Activated T-cell treated with anti-CD3 and anti-CD28 coated beads for 1 hour (primary cell): ENCODE results near the gene DIP2A.
"Not testable (repeated sequence)": the region's sequence is repeated elsewhere in the genome, so short reads cannot be mapped to it uniquely, and the experiment has no call there.

Experiments
- DNase-seq: peaks from one replicate; pipeline ENCODE4 v3.0.0-alpha.2; 2020; ENCODE audit warnings: low read depth

The DIP2A gene

DNA sequence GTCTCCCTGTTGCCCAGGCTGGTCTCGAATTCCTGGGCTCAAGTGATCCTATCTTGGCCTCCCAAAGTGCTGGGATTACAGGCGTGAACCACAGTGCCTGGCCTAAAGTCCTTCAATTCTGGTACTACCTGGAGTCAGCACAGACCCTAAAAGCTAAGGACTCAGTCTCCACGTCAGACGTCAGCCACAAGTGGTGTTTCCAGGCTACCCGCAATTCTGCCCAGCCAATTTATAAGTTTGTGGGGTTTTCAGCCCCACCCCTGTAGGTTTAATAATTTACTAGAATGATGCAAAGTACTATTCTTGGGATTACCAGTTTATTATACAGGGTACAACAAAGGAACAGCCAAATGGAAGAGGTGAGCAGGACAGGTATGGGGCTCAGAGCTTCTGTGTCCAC is 10.6 kb upstream of the DIP2A start:
- no peak for DNase-seq

DNA sequence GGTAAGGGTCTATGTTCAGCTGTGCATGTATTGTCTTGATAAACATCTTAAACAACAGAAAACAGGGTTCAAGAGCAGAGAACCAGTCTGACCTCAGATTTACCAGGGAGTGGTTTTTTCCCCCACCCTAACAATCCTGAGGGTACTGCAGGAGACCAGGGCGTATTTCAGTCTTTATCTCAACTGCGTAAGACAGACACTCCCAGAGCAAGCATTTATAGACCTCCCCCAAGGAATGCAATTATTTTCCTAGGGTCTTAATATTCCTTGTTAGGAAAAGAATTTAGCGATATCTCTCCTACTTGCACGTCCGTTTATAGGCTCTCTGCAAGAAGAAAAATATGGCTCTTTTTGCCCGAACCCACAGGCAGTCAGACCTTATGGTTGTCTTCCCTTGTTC is 9.8 kb upstream of the DIP2A start:
- DNase-seq: not testable (repeated sequence)

DNA sequence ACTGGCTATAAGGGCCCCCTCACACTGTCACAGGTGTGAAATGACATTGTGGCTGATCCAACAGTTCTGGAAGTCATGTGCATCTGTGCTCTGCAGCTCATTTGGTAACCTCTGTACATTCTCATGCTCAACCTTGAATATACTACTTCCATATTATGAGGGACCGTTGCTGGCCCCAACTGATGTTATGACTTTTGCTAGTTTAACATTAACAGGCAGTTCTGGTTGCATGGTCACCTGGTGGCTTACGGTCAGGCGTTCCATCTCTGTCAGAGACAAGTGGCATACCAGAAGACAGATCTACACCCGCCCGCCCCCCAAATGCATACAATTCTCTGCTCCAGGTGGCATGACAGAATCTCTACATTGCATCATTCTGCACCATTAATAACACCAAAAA is 6.0 kb upstream of the DIP2A start:
- no peak for DNase-seq

DNA sequence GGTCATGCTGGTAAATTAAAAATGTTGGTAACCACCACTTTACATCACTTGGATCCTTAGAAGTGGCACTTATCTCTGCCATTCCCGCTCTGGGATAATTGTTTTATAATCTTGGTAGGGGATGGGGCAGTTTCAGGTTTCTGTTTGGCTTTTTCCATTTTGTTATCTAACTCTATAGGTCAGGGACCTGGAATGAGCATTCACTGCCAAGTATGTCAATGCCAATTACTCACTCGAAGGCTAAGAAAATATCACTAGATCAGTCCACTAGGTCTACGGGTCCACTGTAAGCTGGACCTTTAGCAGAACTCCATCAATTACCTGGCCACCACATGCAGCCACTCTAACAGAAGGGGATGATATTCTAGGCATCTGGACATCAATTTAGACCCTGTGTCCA is 4.5 kb upstream of the DIP2A start:
- DNase-seq: no peak

DNA sequence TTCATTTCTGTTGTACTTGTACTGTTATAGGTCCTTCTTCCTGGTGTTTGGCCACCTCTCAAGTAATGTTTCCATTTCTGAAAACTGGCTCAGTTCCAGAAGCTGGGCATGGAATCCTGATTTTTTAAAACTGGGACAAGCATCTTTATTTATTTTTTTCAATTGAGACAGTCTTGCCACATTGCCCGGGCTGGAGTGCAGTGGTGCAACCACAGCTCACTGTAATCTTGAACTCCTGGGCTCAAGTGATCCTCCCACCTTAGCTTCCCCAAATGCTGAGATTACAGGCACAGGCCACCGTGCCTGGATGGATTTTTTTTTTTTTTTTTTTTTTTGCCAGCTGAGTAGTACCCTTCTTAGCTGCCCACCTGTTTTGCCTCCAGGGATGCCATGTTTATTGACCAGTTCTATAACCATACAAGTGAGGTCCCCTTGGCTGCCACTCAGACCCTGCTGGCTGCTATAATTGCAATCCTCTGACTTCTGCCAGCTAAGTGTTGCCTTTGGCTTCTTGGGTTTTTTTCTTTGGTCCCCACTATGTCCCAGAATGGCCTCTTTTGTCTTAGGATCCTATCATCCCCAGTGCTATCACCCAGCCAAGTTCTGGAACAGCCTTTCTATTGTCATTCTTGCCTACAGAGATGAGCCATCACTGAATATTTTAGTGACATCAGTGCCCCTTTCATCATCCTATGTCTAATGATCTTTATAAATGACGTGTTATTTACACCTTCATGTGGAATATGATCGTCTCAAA is 3.9 kb upstream of the DIP2A start:
- no peak for DNase-seq

DNA sequence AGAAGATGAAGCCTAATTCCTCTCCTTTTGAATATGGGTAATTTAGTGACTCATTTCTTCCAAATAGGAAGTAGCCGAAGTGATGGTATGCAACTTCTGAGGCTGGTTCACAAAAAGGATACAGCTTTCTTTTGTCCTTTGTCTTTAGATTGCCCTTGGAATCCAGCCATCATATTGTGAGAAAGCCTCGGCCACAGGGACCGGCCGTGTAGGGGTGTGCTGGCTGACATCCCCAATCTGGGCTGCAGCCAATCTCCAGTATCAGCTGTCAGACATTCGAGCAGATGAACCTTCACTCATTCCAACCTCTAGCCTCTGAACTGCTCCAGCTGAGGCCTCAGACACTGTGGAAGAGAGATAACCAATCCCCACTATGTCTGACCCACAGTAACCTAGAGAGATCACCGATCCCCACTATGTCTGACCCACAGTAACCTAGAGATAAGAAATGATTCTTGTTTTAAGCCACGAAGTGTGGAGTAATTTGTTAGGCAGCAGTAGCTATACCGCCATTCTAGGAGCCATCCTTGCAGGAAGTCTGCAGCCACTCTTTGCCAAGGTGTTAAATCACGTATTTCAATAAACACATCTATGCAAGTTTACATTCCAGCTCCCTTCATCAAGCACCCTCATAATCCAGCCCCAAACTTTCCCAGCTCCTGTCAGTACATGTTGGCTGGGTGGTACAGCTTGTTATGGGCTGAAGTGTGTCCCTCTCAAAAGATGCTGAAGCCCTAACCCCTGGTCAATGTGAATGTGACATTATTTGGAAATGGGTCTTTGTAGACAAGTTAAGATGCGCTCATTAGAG is 2.9 kb upstream of the DIP2A start:
- DNase-seq: no peak

DNA sequence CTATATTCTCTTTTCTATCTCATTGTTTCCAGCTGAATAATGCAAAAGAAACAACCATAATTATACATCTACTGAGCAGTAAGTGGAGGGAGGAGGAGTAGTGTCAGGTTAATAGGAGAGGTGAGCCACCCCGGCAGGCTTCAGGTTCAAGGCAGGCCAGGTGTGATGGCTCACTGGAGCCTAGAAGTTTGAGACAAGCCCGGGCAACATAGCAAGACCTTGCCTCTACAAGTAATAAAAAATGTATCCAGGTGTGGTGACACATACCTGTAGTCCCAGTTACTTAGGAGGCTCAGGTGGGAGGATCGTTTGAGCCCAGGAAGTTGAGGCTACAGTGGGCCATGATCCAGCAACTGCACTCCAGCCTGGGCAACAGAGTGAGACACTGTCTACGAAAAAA is 1.9 kb upstream of the DIP2A start:
- DNase-seq: no peak

DNA sequence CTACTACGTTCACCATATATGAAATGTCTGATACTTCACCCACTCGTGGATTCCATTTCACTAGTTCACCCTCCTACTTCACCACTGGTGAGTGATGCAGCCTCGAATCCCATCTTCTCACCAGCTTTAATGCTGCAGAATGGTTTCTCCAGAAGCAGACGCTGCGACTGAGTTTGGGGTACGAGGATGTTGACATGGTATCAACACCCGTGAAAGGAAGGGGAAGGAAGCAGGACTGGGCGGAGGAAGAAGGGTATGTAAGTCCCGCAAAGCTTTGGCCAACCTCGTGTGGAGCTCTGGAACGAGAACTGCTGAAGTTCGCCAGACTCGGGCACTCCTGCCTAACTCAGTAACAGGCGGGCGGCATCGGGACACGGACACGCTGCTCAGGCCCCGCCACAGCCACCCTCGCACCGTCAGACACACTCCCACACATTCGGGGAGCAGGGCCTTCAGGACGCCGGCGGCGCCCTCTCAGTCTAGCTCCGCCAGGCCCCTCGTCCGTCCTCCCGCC is 833 bp upstream of the DIP2A start:
- no peak for DNase-seq

DNA sequence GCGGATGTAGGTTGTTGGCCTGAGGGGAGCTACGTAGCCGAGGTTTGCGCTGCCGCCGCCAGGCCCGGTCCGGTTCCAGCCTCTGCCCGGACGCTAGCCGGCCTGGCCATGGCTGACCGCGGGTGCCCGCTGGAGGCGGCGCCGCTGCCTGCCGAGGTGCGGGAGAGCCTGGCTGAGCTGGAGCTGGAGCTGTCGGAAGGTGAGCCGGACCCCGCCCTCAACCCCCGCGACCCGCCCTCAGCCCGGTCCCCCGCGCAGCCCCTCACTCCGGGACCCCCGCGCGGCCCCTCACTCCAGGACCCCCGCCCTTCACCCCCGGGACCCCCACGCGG is 299 bp downstream of the DIP2A start:
- DNase-seq: no peak

DNA sequence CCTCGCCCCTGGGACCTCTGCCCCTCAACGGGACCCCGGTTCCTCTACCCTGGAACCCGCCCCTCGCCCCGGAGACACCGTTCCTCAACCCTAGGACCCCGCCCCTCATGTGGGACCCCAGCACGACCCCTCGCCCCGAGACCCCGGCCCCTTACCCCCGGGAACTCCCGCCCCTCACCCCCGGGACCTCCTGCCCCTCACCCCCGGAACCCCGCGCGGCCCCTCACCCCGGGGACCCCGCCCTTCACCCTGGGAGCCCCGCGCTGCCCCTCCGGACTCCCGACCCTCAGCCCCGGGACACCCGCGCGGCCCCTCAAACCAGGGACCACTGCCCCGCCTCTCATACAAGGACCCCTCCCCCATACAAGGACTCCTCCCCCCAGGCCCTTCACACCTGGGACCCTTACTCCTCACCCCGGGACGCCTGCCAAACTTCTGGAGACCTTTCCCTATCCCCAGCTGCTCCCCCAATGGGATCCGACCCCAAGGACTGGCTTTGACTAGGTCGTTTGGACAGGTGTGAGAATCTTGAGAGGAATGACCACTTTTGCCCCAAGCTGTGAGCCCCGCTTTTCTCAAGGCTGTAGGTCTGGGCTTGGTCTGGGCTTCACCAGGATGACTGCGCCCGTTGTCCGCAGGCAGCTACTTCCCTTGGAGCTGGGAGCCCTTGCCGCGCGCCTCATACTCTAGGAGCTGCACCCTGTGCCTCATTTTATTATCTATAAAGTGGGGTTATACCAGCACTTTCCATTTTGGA is 843 bp downstream of the DIP2A start:
- DNase-seq: no peak

DNA sequence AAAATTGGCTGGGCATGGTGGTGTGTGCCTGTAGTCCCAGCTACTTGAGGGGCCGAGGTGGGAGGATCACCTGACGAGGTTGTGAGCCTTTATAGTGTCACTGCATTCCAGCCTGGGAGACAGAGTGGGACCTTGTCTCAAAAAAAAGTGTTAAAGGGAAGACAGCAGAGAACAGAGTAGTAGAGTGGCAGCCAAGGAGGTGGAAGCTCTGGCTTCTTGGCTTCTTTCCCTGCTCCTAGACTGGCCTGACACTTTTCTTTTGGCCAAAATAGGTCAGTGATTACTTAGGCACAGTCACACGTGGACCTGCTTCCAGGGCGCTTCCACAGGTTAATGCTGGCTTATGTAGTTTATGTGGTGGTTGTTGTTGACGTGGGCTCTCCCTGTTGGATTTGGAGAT is 3.2 kb downstream of the DIP2A start:
- DNase-seq: no peak

DNA sequence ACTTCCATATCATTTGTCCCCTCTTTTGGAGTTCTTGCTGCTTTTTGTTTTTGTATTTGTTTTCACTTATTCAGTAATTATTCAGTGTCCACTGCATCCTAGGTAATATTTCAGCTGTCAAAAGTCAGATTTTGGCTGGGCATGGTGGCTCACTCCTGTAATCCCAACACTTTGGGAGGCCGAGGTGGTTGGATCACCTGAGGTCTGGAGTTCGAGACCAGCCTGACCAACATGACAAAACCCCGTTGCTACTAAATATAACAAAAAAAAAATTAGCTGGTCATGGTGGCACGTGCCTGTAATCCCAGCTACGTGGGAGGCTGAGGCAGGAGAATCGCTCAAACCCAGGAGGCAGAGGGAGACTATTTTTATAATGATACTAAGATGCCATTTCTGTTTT is 6.5 kb downstream of the DIP2A start:
- not testable (repeated sequence) for DNase-seq

DNA sequence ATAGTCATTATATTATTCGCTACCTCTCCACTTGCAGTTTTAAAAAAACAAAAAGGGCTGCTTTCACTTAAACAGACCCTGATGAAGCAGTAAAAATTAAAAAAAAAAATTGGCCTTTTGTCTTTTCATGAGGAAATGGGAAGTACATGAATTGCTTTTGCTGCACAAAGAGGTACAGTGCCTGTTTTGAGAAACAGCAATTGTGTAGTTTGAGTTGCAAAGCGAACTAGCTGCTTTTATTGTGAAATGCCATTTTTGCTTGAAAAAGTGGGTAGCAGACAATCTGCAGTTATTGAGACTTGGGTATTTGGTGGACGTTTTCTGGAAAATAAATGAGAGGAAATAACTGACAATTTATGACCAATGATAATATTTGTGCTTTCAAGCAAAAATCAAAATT is 7.0 kb downstream of the DIP2A start:
- DNase-seq: no peak

DNA sequence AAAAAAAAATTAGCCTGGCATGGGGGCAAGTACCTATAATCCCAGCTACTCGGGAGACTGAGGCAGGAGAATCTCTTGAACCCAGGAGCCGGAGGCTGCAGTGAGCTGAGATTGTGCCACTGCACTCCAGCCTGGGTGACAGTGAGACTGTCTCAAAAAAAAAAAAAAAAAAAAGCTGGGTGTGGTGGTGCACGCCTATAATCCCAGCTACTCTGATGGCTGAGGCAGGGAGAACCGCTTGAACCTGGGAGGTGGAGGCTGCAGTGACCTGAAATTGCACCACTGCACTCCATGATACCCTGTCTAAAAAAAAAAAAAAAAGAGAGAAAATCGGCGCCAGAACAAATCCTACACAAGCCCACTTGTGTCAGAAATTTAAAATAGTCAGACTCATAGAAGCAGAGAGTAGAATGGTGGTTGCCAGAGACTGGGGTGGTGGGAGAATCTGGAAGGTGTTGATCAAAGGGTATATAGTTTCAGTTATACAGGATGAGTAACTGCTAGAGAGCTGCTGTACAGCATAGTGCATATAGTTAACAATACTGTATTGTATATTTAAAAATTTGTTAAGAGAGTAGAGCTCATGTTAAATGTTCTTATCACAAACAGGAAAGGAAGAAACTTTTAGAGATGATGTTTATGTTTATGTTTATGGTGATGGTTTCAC is 9.6 kb downstream of the DIP2A start:
- DNase-seq: no peak

DNA sequence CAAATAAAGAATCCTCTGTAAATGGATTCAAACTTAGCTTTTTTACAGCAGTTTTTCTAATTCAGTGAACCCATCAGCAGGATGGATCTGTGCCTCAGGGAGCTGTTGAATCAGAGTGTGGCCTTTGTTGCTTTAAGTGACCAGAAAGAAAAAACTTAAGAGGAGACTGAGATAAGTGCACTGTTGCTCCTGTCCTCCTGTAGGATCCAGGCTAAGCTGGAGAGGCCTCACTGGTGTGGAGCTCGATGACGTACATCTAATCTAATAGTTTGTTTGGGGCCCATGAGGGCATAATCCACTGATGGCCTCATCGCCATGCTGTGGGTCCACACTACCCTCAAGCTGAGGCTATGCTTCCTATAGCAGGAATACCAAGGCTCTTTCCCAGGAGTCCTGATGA is 10.6 kb downstream of the DIP2A start:
- DNase-seq: no peak

DNA sequence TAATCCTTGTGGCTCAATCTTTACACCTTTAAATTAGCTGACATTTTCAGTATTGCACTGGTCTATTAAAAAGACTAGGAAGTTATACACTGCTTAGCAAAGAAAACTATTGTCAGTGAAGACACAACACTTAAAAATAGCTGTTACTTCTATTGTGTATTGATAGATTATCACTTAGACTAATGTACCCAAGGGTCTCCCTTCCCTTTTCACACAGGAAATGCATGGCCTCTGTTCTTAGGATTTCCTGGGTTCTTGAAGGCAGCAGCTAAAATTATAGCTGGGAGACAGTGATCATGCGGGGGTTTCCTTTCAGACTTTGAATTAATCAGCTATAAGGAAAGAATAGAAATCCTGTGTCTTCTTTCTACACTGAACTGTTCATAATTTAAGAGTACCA is 12.8 kb downstream of the DIP2A start:
- no peak for DNase-seq

DNA sequence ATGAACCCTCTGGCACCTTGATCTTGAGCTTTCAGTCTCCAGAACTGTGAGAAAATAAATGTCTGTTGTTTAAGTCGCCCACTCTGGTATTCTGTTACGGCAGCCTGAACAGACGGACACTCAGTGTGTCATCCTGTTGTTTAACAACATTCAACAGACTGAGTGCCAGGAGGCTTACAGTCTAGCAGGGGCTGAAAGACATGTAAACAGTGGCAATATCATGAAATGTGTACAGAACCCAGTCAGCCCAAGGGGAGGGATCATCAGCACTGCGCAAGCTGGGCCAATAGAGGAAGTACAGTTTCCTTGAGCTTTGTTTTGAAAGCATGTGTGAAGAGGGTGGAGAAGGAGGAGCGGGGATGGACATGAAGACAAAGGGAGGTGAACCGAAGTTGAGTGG is 13.6 kb downstream of the DIP2A start:
- no peak for DNase-seq

DNA sequence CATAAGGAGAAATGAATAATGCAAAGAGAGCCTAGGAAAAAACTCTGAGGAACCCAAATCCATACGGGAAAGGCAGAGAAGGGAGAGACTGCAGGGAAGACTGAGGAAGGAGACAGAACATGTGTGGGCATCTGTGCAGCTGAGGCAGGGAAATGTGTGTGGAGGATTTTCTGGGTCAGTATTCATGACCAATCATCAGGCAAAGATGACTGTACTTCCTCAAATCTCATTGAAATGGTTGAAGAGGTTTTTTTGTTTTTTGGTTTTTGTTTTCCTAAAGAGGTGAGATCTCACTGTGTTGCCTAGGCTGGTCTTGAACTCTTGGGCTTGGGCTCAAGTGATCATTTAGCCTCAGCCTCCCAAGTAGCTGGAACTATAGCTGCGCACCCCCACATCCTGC is 15.7 kb downstream of the DIP2A start:
- DNase-seq: no peak

DNA sequence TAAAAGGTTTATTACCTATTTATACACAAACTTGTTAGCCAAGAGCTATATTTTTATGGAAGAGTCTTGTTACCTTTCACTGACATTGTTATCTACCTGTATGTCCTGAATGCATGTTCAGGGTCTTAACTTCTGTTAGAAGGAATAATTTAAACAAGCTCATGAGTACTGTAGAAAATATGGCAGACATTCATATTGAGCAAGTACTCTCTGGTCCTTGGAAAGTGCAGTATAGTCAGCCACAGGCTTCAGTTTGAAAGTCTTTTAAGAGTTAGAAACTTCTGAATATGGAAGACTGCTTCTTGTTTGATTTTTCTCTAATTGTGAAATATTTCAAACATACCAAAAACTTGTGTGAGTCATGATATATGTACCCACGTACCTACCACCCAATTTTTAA is 16.6 kb downstream of the DIP2A start:
- DNase-seq: no peak

DNA sequence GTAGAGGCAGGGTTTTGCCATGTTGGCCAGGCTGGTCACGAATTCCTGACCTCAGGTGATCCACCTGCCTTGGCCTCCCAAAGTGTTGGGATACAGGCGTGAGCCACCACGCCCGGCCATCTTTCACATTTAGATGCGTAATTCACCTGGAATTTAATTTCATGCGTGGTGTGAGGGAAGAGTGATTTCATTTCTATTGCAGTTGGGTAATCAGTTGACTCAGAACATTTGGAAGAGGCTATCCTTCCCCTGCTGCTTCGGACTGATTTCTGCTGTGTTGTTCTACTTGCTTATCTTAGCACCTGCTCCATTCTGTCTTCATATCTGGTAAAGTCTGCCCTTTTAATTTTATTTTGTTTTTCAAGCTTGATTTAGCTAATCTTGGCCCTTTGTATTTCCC is 19.1 kb downstream of the DIP2A start:
- DNase-seq: no peak

DNA sequence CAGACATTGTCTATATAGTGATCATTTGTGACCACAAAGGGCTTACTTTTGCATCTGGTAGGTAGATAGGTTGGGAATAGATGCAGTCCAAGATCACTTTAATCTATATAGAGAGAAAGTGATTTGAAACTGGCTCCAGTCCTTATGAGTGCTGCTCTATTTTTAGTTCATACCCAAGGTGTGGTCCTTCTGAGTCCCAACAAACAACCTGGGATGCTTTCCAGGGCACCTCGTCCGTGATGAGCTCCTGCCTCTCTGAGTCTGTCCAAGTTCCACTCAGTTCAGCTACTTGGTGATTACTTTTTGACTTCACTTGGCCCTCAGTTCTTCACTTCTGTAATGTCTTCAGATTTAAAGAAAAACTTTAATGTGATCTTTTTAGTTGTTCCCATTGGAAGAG is 20.2 kb downstream of the DIP2A start:
- DNase-seq: no peak

DNA sequence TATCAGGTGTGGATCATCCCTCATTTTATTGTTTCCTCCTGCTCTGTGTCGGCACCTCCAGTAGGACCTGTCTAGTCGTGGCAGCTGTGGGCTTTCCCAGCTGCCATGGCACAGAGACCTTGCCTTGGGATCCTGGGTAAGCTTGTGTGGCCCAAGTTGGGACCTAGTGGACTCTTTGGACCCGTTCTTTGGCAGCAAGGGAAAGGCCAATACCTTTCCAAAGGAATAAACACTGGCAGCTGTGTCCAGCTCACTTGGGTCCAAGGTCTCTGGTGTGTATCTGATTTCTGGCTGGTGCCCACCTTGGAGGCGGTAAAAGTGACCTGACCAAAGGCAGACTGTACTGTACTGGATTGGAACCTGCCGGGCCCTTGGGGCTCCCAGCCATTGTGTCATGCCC is 21.8 kb downstream of the DIP2A start:
- DNase-seq: no peak
